ENCODE results near the gene CALM1. TPM values are rescaled to one million over a fixed set of nuclear protein-coding genes. Genes with fewer than 3 reads are reported as not detected.

Gene CALM1
- total and polyA plus RNA-seq, 8 donors: 213 to 1,126 (median 356) TPM

DNA sequence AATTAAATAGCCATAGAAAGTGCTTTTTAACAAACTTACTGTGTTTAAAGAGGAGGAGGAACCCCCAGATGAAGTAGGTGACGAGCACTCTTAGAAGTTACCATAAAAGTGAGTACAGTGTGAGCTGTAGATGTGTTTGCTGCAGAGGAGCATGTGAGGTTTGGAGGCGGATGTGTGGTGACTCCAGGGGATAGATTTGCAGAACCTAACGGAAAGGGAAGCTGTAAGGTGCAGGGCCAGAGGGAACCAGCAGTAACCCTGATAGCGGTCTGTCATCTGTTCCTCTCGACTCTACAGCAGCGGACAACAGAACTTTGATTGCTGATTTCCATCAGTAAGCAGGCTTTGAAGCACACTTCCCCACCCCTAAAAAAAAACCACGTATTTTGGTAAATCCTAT is 5.2 kb downstream of the CALM1 start:
- H3K36me3 ChIP-seq: peaks cover 57 to 71% (median 66%) of the 10 kb centered on the region in 4 donors
- H3K9me3 ChIP-seq: no peaks in the 10 kb centered on the region
- peak overlapping the region in 3 of 5 donors; percentile 3 to 98 (median 96) for H3K27ac ChIP-seq
- peaks cover 31 to 81% (median 59%) of the 10 kb centered on the region in 4 donors for H3K4me1 ChIP-seq
- TF ChIP-seq POLR2A (IDR thresholded peaks at IDR 0.05): no peak
- TF ChIP-seq POLR2AphosphoS5 (IDR thresholded peaks at IDR 0.05): no peak
- TF ChIP-seq EP300 (IDR thresholded peaks at IDR 0.05): no peak
- no peak for TF ChIP-seq CTCF (IDR thresholded peaks at IDR 0.05)
- H3K4me3 ChIP-seq: no peak overlapping the region
- H3K27me3 ChIP-seq: no peaks in the 10 kb centered on the region
- DNase-seq: no peak
- intact Hi-C loops (cut with DNase I; ENCODE audit: low total_unique reads): loop anchor here (5.0 to 10.0 kb wide), 2 partner anchors 115 to 293 kb away; no protein-coding TSS in a partner anchor
- WGBS, 5 donors: 56 to 77% (median 70%) methylated on average over 7 of the region's 7 CpGs

- Histone ChIP-seq H3K4me3 (no peak overlapping the region), H3K36me3 (peaks cover 57 to 78% (median 74%) of the 10 kb centered on the region in 4 donors), H3K27me3 (no peaks in the 10 kb centered on the region), H3K9me3 (no peaks in the 10 kb centered on the region), H3K27ac (peak overlapping the region in 4 of 5 donors; percentile 9 to 98 (median 52)), H3K4me1 (peaks cover 31 to 90% (median 64%) of the 10 kb centered on the region in 4 donors)
- 76 to 89% (median 87%) methylated on average over 2 of the region's 2 CpGs for WGBS, 5 donors
- TF ChIP-seq POLR2AphosphoS5 (IDR thresholded peaks at IDR 0.05) (peak in 1 of 3 donors; percentile 48), EP300 (IDR thresholded peaks at IDR 0.05) (no peak)
- intact Hi-C loops (cut with DNase I; ENCODE audit: low total_unique reads): loop anchor here (5.0 to 10.0 kb wide), 2 partner anchors 114 to 292 kb away; no protein-coding TSS in a partner anchor
- no peak for DNase-seq
Measured at GRCh38 chr14:90403065-90403464, 6.2 kb downstream of the CALM1 start.

DNA sequence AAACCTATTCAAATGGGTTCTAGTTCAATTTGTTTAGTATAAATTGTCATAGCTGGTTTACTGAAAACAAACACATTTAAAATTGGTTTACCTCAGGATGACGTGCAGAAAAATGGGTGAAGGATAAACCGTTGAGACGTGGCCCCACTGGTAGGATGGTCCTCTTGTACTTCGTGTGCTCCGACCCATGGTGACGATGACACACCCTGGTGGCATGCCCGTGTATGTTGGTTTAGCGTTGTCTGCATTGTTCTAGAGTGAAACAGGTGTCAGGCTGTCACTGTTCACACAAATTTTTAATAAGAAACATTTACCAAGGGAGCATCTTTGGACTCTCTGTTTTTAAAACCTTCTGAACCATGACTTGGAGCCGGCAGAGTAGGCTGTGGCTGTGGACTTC is 8.3 kb downstream of the CALM1 start:
- Histone ChIP-seq H3K27me3 (no peaks in the 10 kb centered on the region), H3K27ac (peak overlapping the region in 2 of 5 donors; percentile 8 to 96), H3K4me3 (no peak overlapping the region), H3K4me1 (peaks cover 13 to 96% (median 67%) of the 10 kb centered on the region in 4 donors), H3K9me3 (no peaks in the 10 kb centered on the region), H3K36me3 (peaks cover 57 to 77% (median 73%) of the 10 kb centered on the region in 4 donors)
- no peak for TF ChIP-seq CTCF (IDR thresholded peaks at IDR 0.05)
- TF ChIP-seq EP300 (IDR thresholded peaks at IDR 0.05): no peak
- no peak for TF ChIP-seq POLR2AphosphoS5 (IDR thresholded peaks at IDR 0.05)
- no peak for TF ChIP-seq POLR2A (IDR thresholded peaks at IDR 0.05)
- WGBS, 5 donors: 75 to 82% (median 80%) methylated on average over 9 of the region's 9 CpGs
- no peak for DNase-seq
- intact Hi-C loops (cut with DNase I; ENCODE audit: low total_unique reads): loop anchor here (10.0 kb wide), 1 partner anchor 290 kb away; no protein-coding TSS in a partner anchor

DNA sequence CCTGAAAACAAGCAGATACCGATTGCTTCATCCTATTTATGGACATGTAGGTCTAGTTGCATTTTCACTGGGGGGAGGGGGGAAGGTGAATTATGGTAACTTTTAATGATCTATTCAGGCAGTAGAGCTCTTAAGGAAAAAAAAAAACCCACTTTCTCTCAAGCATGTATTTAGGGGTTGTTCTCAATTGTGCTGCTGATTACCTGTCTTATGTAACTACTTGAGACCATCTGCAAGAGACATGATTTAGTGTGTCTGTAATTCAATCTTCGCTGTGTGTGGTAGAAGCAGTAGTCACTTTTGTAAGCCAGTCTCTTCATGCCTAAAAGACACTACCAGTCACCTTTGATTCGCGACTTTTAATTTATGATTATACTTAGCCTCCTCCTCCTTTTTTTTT is 8.9 kb downstream of the CALM1 start:
- peaks cover 6 to 93% (median 62%) of the 10 kb centered on the region in 4 donors for H3K4me1 ChIP-seq
- H3K27ac ChIP-seq: peak overlapping the region in 1 of 5 donors; percentile 96
- intact Hi-C loops (cut with DNase I; ENCODE audit: low total_unique reads): loop anchor here (10.0 kb wide), 1 partner anchor 289 kb away; no protein-coding TSS in a partner anchor
- DNase-seq: no peak
- no peaks in the 10 kb centered on the region for H3K9me3 ChIP-seq
- no peak overlapping the region for H3K4me3 ChIP-seq
- WGBS, 5 donors: 76 to 93% (median 87%) methylated on average over 4 of the region's 4 CpGs
- H3K27me3 ChIP-seq: no peaks in the 10 kb centered on the region
- peaks cover 52 to 70% (median 67%) of the 10 kb centered on the region in 4 donors for H3K36me3 ChIP-seq
- no peak for TF ChIP-seq POLR2AphosphoS5 (IDR thresholded peaks at IDR 0.05)
- no peak for TF ChIP-seq CTCF (IDR thresholded peaks at IDR 0.05)
- TF ChIP-seq EP300 (IDR thresholded peaks at IDR 0.05): no peak
- no peak for TF ChIP-seq POLR2A (IDR thresholded peaks at IDR 0.05)

GRCh38 chr14:90406384-90406798 is 9.6 kb downstream of the CALM1 start:
- Histone ChIP-seq H3K4me3 (no peak overlapping the region), H3K9me3 (no peaks in the 10 kb centered on the region), H3K4me1 (peaks cover under 1 to 86% (median 56%) of the 10 kb centered on the region in 4 donors), H3K27me3 (no peaks in the 10 kb centered on the region), H3K27ac (peak overlapping the region in 4 of 5 donors; percentile 13 to 96 (median 58)), H3K36me3 (peaks cover 45 to 64% (median 60%) of the 10 kb centered on the region in 4 donors)
- intact Hi-C loops (cut with DNase I; ENCODE audit: low total_unique reads): loop anchor here (10.0 kb wide), 1 partner anchor 288 kb away; no protein-coding TSS in a partner anchor
- 64 to 82% (median 79%) methylated on average over 3 of the region's 3 CpGs for WGBS, 5 donors
- DNase-seq: no peak
- TF ChIP-seq CTCF (IDR thresholded peaks at IDR 0.05): no peak
- TF ChIP-seq EP300 (IDR thresholded peaks at IDR 0.05): no peak
- TF ChIP-seq POLR2A (IDR thresholded peaks at IDR 0.05): no peak
- TF ChIP-seq POLR2AphosphoS5 (IDR thresholded peaks at IDR 0.05): no peak
